Central memory CD4-positive, alpha-beta T cell (primary cell): ENCODE data around the gene ZC3H7A.
A peak's percentile ranks its signal among the peaks of the same experiment; 100 is the strongest.
"Not testable (repeated sequence)": the region's sequence is repeated elsewhere in the genome, so short reads cannot be mapped to it uniquely, and the experiment has no call there.

ENCODE experiments used
- DNase-seq: peaks from one replicate; pipeline ENCODE4 v3.0.0; 2022
- total RNA-seq, 3 experiments: gene quantifications; one replicate each; lab custom pipeline; 2026; lab: John Stamatoyannopoulos, UW

The ZC3H7A gene
- 51.3 to 143 (median 71.1) reads per million in 3 experiments for total RNA-seq

GRCh38 chr16:11797166-11797956 is at the start of gene ZC3H7A:
ZC3H7A (minus strand) TSS chr16:11797258; CDS start chr16:11782354, 14,904 bp downstream.
- peak; percentile 93 for DNase-seq

- DNase-seq, result no peak
Observed at GRCh38 chr16:11844499-11844898, 47.4 kb upstream of the ZC3H7A start.

- DNase-seq, result no peak
Observed at GRCh38 chr16:11843861-11844260, 46.8 kb upstream of the ZC3H7A start.

- DNase-seq, result no peak
Observed at GRCh38 chr16:11843206-11843605, 46.1 kb upstream of the ZC3H7A start.

- DNase-seq, result no peak
Observed at GRCh38 chr16:11841026-11841425, 44.0 kb upstream of the ZC3H7A start.

GRCh38 chr16:11836650-11837244 is 39.7 kb upstream of the ZC3H7A start:
- no peak for DNase-seq

GRCh38 chr16:11835891-11836649 is 39.0 kb upstream of the ZC3H7A start:
- no peak for DNase-seq

- DNase-seq, result no peak
Observed at GRCh38 chr16:11835309-11835708, 38.3 kb upstream of the ZC3H7A start.

- no peak for DNase-seq
Observed at GRCh38 chr16:11833951-11834695, 37.1 kb upstream of the ZC3H7A start.

GRCh38 chr16:11828696-11829095 is 31.6 kb upstream of the ZC3H7A start:
- DNase-seq, result no peak

- not testable (repeated sequence) for DNase-seq
Observed at GRCh38 chr16:11825520-11826165, 28.6 kb upstream of the ZC3H7A start.

- DNase-seq, result no peak
Observed at GRCh38 chr16:11824362-11824761, 27.3 kb upstream of the ZC3H7A start.

GRCh38 chr16:11823645-11824044 is 26.6 kb upstream of the ZC3H7A start:
- DNase-seq, result not testable (repeated sequence)

- DNase-seq, result no peak
Observed at GRCh38 chr16:11819798-11820197, 22.7 kb upstream of the ZC3H7A start.

- DNase-seq, result not testable (repeated sequence)
Observed at GRCh38 chr16:11818970-11819369, 21.9 kb upstream of the ZC3H7A start.

- DNase-seq, result no peak
Observed at GRCh38 chr16:11816123-11816522, 19.1 kb upstream of the ZC3H7A start.

- not testable (repeated sequence) for DNase-seq
Observed at GRCh38 chr16:11814800-11815199, 17.7 kb upstream of the ZC3H7A start.

GRCh38 chr16:11806721-11807120 is 9.7 kb upstream of the ZC3H7A start:
- no peak for DNase-seq

GRCh38 chr16:11805556-11805955 is 8.5 kb upstream of the ZC3H7A start:
- DNase-seq, result no peak

- no peak for DNase-seq
Observed at GRCh38 chr16:11801481-11802021, 4.5 kb upstream of the ZC3H7A start.

GRCh38 chr16:11800382-11800718 is 3.3 kb upstream of the ZC3H7A start:
- no peak for DNase-seq
